GM19395 (cell line): ENCODE data around the gene FBXW12.
"Not testable (repeated sequence)": the region's sequence is repeated elsewhere in the genome, so short reads cannot be mapped to it uniquely, and the experiment has no call there.

Experiments used
- ATAC-seq: cut with Tn5 transposase; IDR thresholded peaks from one replicate; pipeline ENCODE4 v1.9.1; 2021; ENCODE audit warnings: mild to moderate bottlenecking, moderate library complexity; ENCODE audit not compliant: unreplicated experiment

FBXW12 gene

GRCh38 chr3:48372862-48373435 lies 930 bp downstream of the FBXW12 start:
- ATAC-seq = no peak

- no peak for ATAC-seq
Measured at GRCh38 chr3:48387634-48388033, 15.6 kb downstream of the FBXW12 start.

GRCh38 chr3:48388966-48389365 lies 16.9 kb downstream of the FBXW12 start:
- no peak for ATAC-seq

- ATAC-seq = no peak
Measured at GRCh38 chr3:48394391-48394790, 22.4 kb downstream of the FBXW12 start.

- no peak for ATAC-seq
Measured at GRCh38 chr3:48395714-48396113, 23.7 kb downstream of the FBXW12 start.

- ATAC-seq = no peak
Measured at GRCh38 chr3:48397767-48398681, 26.0 kb downstream of the FBXW12 start.

- no peak for ATAC-seq
Measured at GRCh38 chr3:48398701-48399386, 26.8 kb downstream of the FBXW12 start.

GRCh38 chr3:48399387-48400172 lies 27.6 kb downstream of the FBXW12 start:
- no peak for ATAC-seq

GRCh38 chr3:48400824-48401433 lies 28.9 kb downstream of the FBXW12 start:
- ATAC-seq = no peak

GRCh38 chr3:48401434-48401901 lies 29.4 kb downstream of the FBXW12 start:
- not testable (repeated sequence) for ATAC-seq

- ATAC-seq = no peak
Measured at GRCh38 chr3:48402281-48402732, 30.3 kb downstream of the FBXW12 start.

- ATAC-seq = no peak
Measured at GRCh38 chr3:48402907-48403306, 30.9 kb downstream of the FBXW12 start.

GRCh38 chr3:48403533-48404439 lies 31.8 kb downstream of the FBXW12 start:
- ATAC-seq = no peak

GRCh38 chr3:48404440-48405342 lies 32.7 kb downstream of the FBXW12 start:
- ATAC-seq = no peak

- ATAC-seq = no peak
Measured at GRCh38 chr3:48405343-48405881, 33.4 kb downstream of the FBXW12 start.

- no peak for ATAC-seq
Measured at GRCh38 chr3:48405971-48406370, 34.0 kb downstream of the FBXW12 start.

- no peak for ATAC-seq
Measured at GRCh38 chr3:48406443-48407431, 34.7 kb downstream of the FBXW12 start.
